Fibroblast of the conjunctiva (primary cell): Measurements from ENCODE around the gene CEP57L1.

ENCODE experiments used
- DNase-seq: peaks from one replicate; pipeline ENCODE4 v3.0.0-alpha.2; 2010; ENCODE audit warnings: low read depth

Gene CEP57L1

DNA sequence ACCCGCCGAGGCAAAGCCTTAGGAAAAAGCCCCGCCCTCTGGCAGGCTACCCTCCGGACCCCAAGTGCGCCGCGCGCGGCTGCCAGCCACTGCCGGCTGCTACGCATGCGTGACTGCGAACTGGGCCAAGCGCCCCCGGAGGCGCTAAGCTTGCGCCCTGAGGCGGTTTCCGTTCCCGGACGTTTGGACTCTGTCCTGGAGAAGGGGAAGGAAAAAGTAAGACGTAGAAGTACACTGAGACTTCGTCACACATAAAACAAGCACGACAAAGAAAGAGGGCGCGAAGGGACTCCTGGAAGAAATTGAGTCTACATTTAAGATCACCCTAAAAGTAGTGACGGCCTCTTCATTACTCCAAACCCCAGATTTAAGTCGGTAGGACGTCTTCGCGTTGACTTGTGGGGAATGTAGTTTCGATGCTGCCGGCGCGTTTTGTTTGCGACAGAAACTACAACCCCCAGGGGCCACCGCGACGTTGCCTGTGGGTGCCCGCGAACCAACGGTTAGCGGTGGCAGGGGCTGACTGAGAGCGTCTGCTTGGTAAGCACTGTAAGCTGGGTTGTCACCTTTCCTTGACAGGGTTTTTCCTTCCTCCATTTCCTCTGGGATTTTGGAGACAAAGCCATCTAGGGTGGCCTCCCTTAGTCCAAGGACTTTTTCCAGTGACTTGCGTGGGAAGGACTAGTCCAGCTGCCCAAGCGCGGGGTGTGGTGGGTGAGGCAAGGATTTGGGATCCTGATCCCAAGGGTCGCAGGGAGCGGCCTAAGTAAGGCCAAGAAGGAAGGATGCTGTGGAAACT lies at the start of gene CEP57L1:
Gene CEP57L1, plus strand, starts transcription at position 472 of the 799 bp plus-strand sequence. CDS start 49,715 bp downstream, outside the sequence.
- peak; percentile 99 for DNase-seq

GRCh38 chr6:109048176-109048575 lies 47.1 kb upstream of the CEP57L1 start:
- DNase-seq, result no peak

GRCh38 chr6:109048670-109049415 lies 46.5 kb upstream of the CEP57L1 start:
- DNase-seq, result no peak

- no peak for DNase-seq
Observed at GRCh38 chr6:109050012-109050411, 45.3 kb upstream of the CEP57L1 start.

- DNase-seq, result no peak
Observed at GRCh38 chr6:109050447-109051102, 44.7 kb upstream of the CEP57L1 start.

DNA sequence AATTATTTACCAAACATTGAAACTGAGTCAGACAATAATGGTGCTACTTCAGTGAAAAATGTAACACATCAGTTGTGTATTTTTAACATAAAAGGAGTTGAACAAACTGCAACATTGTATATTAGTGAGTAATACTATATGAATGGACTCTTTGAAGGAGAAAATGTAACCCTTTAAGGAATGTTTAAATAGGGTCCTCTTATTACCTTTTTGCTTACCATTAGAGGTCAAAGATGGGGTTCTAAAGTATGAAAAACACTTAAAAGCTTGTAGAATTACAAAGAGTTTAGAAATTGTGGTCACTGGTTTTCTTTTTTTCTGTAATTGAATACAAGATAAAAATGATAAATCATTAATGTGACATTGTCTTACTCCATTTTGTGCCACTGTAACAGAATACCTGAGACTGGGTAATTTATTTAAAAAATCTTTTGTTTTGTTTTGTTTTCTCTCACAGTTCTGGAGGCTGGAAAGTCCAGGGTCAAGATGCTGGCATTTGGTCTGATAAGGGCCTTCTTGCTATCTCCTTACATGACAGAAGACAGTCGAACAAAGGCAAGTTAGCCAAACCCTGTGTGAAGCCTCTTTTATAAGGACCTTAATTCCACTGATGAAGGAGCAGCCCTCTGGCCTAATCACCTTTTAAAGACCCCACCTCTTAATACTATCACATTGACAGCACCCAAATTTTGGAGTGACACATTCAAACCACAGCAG lies 43.8 kb upstream of the CEP57L1 start:
- no peak for DNase-seq

DNA sequence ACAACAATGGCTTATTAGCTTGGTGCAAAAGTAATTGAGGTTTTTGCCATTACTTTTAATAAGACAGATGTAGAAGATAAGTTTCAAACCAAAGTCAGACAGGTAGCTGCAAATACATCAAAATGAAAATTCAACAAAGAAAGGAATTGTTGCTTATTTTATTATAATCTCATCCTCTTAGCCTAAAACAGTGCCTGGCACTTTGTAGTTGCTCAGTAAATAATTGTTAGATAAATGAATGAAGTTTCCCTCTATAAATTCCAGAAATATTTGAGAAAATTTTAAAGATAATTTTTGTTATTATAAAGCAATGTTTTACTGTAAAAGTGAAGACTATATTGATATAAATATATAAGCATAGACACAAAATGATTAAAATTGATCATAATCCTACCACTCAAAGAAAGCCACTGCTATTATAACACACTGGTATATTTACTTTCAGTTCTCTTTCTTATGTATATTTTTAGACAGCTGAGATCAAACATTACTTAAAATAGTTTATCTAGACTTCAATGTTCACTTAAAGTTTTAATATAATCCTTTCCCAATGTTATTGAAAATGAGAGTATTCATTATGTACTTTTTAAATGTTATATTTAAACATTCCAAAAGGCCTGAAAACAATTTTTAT lies 43.2 kb upstream of the CEP57L1 start:
- DNase-seq, result no peak

- no peak for DNase-seq
Observed at GRCh38 chr6:109052852-109053251, 42.5 kb upstream of the CEP57L1 start.

GRCh38 chr6:109053336-109053735 lies 42.0 kb upstream of the CEP57L1 start:
- DNase-seq, result no peak

DNA sequence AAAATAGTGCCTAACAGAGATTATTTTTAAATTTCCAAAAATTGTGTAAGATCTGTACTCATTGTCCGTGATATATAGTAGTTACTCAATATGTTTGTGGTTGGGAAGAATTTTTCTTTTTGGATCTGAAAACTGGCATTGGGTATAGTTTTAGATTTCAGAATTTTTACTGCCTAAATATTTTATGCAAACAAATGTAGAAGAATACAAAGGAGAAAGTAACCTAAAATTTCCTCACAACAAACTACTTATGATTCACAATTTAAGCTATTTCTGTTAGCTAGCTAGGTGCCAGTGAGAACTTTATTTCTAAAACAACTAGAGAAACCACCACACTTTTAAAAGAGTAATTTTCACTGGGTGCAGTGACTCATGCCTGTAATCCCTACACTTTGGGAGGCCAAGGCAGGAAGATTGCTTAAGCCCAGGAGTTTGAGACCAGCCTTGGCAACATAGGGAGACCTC lies 39.5 kb upstream of the CEP57L1 start:
- DNase-seq, result no peak

DNA sequence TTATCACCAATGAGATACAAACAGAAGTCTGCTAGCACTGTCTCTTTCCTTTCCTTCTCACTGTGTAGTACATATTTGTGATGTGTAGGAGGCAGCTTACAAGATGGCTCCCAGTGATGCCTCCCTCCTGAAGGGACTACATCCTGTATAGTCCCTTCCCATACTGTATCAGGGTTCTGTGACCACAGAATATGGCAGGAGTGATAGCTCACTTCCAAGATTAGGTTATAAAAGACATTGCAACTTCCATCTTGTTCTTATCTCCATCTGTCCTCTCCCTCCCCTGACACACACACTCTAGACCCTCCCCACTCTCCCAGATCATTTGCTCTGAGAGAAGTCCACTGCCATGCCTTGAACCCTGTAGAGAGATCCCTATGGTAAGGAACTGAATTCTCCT lies 38.6 kb upstream of the CEP57L1 start:
- no peak for DNase-seq

GRCh38 chr6:109058620-109059019 lies 36.7 kb upstream of the CEP57L1 start:
- DNase-seq, result no peak

DNA sequence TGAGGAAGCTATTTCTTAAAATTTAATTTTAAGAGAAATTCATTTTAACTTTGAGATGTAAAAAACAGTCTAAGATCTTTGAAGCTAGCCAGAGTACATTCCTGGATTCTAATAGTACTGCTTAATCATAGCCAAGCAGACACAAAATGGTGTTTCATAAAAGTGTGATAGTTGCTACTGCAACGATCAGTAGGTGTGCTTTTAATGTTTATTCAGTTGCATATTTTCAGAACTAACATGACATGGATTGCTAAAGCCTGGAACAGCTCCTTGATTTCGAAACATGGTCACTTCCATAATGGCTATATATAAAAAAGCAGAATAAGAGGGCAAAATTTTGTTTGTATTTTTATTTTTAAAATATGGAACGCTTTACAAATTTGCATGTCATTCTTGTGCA lies 36.2 kb upstream of the CEP57L1 start:
- DNase-seq, result no peak

DNA sequence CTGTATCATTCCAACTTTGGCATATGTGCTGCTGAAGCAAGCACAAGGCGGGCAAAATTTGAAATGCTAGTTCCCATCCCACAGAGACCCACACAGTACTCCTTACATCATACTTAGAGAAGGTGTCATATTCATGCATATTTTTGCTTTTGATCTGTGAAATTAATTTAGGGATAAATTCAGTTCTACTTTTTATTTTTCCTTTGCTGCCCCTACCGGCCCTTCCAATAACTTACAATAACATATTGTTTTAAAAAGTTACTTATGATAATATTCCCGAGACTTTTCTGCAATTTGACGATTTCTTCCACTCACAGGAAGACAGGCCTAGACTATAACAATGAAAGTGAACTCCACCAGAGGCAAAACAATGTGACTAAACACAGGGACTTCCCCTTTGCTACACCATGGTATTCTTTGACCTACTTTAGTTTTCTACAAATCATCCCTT lies 35.7 kb upstream of the CEP57L1 start:
- DNase-seq, result no peak

- no peak for DNase-seq
Observed at GRCh38 chr6:109060571-109060970, 34.7 kb upstream of the CEP57L1 start.

DNA sequence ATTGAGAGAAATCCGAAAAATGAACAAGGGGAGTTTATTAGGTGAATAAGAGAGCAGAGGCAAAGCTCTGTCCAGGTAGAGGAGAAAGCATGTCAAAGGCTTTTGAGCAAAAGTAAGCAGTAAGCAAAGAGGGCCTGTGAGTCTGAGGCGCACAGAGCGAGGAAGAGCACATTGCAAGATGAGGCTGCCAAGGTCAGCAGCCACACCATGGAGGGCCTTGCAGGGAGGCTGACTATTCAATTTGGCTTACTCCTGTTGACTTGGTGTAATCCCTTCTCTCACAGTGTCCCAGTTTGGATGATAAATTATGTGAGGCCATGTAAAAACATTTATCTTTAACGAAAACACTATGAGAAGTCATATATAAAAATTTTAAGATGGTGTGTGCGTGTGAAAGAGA lies 33.1 kb upstream of the CEP57L1 start:
- DNase-seq, result no peak

- DNase-seq, result no peak
Observed at GRCh38 chr6:109062767-109063352, 32.4 kb upstream of the CEP57L1 start.

DNA sequence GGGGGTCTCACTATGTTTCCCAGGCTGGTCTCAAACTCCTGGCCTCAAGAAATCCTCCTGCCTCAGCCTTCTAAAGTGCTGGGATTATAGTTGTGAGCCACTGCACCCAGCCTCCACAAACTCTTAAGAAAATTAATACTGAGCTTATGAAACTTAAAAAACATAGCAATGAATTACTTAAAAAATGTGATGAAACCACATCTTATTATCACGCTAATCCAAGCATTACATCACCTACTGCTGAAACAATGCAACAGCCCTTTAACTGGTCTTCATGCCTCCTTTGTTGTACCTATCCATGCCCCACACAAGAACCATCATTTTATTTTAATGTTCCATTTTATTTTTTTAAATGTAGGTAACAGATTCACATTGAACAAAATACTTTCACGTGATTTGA lies 25.6 kb upstream of the CEP57L1 start:
- no peak for DNase-seq

GRCh38 chr6:109071125-109071917 lies 24.0 kb upstream of the CEP57L1 start:
- no peak for DNase-seq
